GM19468 (cell line): ENCODE measurements around the gene NIPA2.

Experiments
- ATAC-seq: cut with Tn5 transposase; IDR thresholded peaks from one replicate; pipeline ENCODE4 v1.9.1; 2021; ENCODE audit warnings: mild to moderate bottlenecking, moderate library complexity, moderate number of reproducible peaks; ENCODE audit not compliant: unreplicated experiment; ENCODE audit errors: extremely low read depth

NIPA2 gene

GRCh38 chr15:22873841-22874240 is 35.4 kb downstream of the NIPA2 start:
- ATAC-seq = no peak

GRCh38 chr15:22874256-22874655 is 35.8 kb downstream of the NIPA2 start:
- no peak for ATAC-seq

- no peak for ATAC-seq
Measured at GRCh38 chr15:22874966-22875365, 36.5 kb downstream of the NIPA2 start.

DNA sequence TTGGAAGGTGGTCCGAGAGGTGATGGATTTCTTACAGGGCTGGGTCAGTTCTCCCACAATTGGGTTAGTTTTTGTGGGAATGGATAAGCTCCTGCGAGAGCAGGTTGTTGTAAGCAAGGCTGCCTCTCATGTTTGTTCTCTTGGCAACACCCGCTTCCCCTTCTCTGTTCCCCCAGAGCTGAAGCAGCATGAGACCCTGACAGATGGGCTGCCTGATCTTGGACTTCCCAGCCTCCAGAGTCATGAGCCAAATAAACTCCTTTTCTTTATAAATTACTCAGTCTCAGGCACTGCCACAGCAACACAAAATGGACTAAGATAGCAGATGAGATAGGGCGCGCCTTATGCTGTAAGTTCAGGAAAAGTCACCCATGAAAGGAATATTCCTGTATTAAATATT is 38.7 kb downstream of the NIPA2 start:
- no peak for ATAC-seq

DNA sequence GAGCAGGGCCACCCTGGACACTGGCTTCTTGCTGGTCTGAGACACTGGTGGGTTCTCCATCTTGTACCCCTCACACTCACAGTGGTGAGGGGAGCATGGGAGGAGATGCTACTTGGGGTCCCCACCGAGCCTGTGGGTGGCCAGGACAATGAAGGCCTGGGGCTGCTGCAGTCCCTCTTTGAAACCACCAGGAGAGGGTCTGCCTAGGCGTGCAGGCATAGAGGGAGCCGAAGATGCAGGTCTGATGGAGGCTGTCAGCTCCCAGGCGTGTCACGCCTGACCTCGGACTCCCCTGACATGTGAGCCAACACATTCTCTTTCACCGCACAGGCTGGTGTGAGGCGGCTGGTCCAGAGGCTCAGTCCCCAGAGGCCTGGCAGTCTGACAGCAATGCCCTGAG is 39.1 kb downstream of the NIPA2 start:
- no peak for ATAC-seq

DNA sequence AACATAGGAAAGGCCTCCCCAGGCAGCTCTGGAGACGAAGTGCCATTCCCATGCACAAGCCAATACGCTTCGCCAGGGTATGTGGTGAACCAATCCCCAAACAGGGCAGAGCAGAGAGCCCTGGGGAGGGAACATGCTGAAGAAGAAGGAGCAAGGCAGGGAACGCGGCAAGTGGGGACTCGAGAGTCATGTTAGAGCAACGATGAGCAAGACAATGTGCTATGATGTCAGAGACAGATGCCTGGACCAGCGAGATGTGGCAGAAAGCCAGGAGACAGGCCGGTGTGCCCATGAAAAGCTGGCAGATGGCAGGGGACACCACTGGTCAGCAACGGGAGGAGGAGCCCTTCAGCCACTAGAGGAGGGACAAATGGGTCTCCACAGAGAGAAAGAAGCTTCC is 39.6 kb downstream of the NIPA2 start:
- ATAC-seq = no peak

- ATAC-seq = no peak
Measured at GRCh38 chr15:22880068-22880980, 41.9 kb downstream of the NIPA2 start.

DNA sequence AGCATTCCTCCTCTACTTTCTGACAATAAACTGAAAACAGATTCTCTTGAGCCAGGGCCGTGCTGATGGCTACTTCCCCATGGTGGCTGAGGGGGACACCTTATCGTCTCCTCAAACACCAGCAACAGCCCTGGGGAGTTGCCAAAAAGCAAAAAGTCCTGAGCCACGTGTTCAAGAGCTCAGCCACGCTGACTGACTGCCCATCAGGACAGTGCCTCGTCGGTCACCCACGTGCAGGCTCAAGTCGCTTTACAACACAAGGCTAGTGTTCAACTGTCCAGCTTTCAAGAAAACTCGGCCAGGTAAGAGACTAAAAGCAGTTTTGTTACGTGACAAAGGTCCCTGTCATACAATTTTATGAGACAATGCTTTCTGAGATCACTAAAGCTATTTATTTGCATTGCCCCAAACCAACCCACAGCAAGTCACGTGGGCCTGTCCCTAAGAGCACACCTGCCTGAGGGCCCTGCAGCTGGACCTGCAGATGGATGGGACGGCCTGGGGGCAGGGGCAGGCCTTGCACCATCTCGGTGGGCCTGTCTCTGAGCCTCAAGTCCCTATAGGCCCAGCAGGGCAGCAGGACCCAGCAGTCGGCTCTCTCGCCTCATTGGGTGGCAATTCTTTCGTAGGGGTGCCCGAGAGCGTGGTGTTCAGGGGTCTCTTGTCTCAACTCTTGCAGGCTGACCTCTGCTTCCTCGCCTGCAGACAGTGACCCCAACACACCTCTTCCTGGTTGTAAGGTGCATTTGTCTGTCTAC is 42.7 kb downstream of the NIPA2 start:
- no peak for ATAC-seq

DNA sequence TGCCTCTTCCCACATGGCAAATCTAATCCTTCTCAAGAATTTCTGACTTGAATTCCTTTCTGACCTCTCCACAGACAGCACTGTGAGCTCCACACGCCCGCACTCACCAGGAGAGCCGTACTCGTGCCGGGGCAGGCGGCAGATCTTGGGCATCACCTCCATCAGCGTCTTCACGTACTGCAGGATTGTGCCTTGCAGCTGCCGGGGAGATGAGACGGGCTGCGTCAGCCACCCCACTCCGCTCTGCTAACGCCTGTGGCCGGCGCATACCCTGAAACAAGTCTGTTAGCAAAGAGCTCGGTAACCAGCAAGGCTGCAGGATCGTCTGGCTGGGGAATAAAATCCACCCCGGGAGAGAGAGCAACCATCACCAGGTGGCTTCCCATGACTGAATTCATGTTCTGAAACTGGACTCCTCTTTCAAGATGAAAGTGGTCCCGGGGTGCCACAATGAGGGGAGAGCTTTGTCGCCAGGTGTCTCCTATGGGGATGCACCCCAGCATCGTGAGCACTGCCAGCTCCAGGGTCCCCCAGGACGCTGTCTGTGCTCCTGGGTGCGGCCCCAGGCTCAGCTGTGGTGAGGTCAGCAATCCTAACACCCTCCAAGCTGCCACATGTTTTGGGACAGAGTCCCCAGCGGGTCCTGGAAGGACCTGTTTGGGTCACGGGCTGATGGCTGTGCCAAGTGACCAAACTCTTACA is 43.4 kb downstream of the NIPA2 start:
- ATAC-seq = no peak

GRCh38 chr15:22883196-22883595 is 44.7 kb downstream of the NIPA2 start:
- no peak for ATAC-seq

GRCh38 chr15:22884344-22884743 is 45.9 kb downstream of the NIPA2 start:
- ATAC-seq = no peak

DNA sequence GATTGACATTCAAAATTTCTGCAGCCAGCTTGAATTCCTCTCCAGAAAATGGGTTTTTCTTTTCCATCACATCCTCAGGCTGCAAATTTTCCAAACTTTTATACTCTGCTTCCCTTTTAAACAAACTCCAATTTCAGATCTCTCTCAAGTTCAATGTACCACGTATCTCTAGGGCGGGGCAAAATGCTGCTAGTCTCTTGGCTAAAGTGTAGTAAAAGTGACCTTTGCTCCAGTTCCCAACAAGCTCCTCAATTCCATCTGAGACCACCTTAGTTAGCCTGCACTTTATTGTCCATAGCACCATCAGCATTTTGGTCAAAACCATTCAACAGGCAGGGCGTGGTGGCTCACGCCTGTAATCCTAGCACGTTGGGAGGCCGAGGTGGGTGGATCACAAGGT is 46.7 kb downstream of the NIPA2 start:
- no peak for ATAC-seq

DNA sequence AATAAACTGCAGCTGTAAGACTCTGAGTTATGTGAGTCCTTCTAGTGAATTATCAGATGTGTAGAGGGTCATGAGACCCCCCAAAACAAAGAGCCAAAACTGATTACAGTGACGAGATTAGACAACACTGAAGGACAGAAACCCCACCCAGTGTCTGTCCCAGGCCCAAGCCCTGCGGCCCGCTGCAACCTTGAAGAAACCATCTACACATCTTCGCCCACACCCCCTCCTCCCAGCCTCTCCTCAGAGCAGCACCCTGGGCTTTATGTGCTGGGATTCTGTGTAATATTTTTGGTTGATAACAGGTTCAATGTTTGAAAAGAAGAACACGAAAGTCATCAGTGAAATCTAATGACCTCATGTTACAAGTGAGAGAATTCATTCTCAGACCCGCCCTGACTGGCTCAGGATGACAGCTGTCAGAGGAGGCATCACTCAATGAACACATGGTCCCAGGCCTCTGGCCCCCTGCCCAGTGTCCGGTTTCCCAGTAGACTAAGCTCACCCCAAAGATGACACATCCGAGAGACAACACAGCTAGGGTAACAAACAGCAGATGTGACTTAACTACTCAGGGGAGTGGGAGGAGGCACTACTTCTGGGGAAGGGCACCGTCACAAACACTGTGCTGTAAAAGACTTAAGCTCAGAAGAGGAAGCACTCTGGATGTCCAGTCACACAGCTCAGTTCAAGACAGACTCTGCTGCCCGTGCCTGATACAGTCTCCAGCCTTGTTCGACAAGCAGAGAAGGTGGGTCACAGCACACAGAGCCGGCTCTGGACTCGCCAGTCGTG is 48.9 kb downstream of the NIPA2 start:
- ATAC-seq = no peak

- ATAC-seq = no peak
Measured at GRCh38 chr15:22888120-22888859, 49.8 kb downstream of the NIPA2 start.

- ATAC-seq = no peak
Measured at GRCh38 chr15:22889146-22889818, 50.8 kb downstream of the NIPA2 start.

DNA sequence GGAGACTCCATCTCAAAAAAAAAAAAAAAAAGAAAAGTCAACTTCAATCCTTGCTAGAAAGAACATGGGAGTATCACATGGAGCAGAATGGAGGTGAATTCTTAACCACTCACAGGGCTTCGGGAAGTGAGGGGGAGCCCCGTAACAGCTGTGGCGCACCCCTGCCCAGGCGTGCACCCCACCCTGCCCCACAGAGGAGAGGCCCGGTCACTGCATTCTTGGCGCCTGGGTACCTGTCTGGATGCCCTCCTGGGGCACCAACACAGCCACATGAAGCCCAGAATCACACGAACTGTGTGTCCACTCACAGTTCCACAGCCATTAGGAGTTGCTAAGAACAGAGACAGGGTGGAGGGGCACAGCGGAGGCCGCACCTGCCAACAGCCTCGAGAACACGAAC is 51.8 kb downstream of the NIPA2 start:
- no peak for ATAC-seq

GRCh38 chr15:22891426-22892210 is 53.2 kb downstream of the NIPA2 start:
- ATAC-seq = no peak

DNA sequence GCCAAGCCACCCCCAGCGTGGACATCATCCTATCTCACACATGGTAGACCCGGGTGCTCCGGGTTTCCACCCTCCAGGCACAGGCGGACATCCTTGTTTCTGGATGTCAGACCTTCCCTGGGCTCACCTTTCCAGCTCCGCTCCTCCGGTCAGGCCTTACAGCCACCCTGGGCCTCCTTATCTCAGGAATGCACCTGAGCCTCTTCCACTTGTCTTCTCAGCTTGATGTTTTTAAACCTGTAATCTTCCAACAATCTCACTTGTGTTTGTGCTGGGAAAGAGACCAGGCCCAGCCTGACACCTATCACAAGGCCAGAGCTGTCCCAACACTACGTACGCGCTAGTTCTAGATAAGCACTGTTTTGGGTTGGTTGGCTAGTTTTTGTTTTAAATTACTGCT is 53.9 kb downstream of the NIPA2 start:
- ATAC-seq = no peak
